Measurements from ENCODE around the gene CTDNEP1.
A peak's percentile ranks its signal among the peaks of the same experiment; 100 is the strongest.
"Not testable (repeated sequence)": the region's sequence is repeated elsewhere in the genome, so short reads cannot be mapped to it uniquely, and the experiment has no call there.

Gene CTDNEP1

DNA sequence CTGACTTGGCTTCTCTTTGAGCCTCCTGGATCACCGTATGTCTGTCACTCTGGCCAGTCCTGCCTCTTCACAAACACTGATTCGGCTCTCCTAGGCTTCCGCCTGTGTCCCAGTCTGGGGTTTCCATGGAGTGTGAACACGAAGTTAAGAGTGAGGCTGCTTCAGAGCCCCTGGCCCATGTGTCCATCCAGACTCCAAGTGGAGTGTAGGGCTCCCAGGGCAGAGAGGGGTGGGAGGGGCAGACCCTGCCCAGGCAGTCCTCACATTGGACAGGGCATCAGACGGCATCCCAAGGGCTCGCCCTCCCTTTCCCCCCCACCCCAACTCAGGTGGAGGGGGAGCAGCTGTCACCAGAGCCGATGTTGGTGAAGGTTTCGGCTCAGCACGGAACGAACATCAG, 7.7 kb downstream of the CTDNEP1 start:
- DNase-seq: not testable (repeated sequence)

DNA sequence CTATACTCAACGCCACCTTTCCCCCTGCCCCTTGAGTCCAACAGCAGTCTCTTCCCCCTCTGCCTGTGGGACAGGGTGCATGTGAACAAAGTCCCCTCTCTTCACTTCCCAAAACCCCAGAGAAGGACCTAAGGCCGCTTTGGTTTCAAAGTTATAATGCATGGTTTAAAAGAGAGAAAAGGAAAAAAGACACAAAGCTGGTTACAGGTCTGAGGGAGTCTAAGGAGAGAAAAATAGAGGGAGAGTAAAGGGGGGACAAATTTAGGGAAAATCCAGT, 8.1 kb downstream of the CTDNEP1 start:
- DNase-seq: no peak

GRCh38 chr17:7242717-7243452, 8.6 kb downstream of the CTDNEP1 start:
- DNase-seq: peak; percentile 79 to 88 (median 86)

DNA sequence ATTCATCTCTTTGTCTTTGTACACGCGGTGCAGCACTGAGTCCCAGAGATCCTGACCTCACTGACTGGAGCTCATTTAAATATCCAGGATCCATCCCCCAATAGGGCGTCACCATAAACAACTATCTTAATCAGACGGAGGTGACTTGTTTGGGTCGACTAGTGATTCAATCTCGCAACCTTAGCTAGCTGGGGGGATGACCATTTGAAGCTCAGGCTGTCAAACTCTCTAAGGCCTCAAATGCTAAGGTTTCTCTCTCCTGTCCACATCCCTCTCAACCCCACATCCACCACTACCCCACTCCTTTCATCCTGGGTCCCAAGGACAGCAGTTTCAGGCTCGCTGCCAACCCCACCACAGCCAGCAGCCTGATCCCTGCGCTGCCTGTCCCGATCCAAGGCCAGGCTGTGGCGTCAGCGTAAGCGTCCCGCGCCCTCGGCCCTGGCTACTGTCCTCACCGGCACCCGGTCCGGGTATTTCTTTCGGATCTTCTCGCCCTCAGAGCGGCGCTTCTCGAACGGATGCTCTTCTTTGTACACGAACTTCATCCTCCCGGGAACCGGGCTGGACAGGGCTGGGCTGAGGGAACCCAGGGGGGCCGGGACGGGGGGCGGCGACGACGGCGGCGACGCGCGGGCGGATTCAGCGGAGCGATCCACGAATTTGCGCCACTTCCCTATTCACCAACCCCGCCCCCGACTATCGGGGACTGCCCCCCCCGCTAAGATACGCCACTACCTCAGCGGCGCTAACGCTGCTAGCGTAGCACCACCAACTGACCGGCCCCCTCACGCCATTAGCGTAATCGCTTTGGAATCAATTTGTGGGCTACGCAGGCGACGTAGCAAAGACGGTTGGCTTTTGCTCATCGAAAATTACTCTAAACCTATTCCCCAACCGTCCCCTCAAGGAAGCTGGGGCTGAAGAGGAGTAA, 9.5 kb downstream of the CTDNEP1 start, which contains the start of gene GABARAP:
Gene GABARAP, minus strand, starts transcription at position 667 of the 934 bp plus-strand sequence. Its CDS starts 119 bp downstream, at position 548.
- DNase-seq: peak; percentile 81 to 90 (median 86)

DNA sequence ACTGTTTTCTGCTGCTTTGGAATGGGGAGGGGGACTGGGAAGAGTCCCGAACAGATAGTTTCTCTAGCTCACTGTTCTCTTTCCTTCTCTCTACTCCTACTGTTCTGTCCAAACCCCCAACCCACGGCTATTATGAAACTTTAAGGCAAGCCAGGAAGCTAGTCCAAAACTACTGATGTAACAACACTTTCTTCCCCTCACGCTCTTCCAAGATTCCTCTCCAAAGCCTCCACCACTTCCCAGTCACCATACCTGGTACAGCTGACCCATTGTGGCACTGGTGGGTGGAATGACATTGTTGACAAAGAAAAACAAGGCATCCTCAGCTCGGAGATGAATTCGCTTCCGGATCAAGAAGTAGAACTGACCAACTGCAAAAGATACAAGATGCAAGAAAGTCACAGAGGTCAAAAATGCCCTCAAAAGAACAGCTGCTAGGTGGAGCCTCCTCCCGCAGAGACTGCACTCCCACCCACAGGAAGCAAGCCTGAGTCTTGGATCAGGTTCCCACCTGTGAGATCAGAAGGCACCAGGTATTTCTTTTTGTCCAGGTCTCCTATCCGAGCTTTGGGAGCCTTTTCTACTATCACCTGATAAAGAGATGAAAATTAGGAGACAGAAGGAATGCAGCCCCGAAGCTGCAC, 10.3 kb downstream of the CTDNEP1 start:
- DNase-seq: no peak

DNA sequence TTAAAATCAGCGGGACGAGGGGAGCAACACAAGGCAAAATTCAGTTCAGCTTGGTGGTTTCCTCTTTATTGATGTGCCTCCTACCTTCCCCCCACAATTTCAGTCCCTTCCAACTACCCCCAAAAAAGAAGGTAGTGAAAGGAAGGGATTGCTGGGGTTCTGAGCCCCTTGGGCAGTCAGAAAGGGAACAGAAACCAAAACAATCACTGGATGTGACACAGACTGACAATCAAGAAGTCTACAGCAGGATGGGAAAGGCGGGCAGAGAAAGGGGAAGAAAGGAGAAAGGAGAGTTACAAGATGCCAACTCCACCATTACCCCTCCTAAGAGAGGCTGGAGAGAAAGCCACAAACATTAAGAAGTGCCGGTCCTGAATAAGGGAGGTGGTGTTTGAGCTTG, 11.2 kb downstream of the CTDNEP1 start:
- no peak for DNase-seq

DNA sequence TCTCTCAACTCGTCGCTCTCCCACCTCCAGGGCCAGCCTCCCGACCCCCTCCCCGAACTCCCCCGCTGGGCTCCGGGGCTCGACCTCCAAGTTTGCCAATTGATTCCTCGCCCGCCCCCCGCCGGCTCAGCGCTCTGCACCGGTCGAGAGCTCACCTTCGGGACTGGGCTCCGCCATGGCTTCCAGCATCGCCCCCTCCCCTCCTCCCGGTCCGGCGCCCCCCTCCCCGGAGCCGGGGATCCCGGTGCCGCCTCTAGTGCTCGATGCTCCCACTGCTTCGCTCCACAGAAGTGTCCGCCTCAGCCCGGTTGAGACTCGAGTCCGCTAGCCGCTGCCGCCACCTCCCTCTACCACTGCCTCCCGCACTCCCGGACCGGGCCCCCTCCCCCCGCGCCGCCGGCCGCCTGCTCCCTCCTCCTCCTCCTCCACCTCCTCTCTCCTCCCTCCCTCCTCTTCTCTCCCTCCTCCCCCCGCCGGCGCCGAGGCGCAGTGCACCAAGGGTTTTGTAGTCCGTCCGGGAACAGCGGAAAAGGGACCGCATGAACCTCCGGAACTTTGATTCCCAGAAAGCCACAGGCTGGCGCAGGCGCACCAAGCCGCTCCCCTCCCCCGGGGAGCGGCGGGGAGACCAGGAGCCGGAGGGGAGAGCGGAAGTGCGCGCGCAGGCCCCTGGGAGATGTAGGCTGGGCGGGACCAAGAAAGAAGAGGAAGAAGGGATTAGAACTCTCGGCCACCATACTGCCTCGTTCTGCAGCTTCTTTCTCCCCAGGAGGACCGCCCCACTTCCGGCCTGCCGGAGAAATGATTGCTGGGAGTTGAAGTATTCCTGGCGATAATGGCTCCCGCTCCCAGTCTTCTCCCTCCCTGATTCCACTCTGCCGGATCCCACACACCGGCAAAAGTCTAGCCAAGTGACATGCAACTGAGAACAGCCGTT, 12.2 kb downstream of the CTDNEP1 start, which contains the start of gene PHF23:
Gene PHF23, minus strand, starts transcription at position 367 of the 937 bp plus-strand sequence. Its CDS starts 178 bp downstream, at position 189.
- peak; percentile 94 to 96 (median 96) for DNase-seq

DNA sequence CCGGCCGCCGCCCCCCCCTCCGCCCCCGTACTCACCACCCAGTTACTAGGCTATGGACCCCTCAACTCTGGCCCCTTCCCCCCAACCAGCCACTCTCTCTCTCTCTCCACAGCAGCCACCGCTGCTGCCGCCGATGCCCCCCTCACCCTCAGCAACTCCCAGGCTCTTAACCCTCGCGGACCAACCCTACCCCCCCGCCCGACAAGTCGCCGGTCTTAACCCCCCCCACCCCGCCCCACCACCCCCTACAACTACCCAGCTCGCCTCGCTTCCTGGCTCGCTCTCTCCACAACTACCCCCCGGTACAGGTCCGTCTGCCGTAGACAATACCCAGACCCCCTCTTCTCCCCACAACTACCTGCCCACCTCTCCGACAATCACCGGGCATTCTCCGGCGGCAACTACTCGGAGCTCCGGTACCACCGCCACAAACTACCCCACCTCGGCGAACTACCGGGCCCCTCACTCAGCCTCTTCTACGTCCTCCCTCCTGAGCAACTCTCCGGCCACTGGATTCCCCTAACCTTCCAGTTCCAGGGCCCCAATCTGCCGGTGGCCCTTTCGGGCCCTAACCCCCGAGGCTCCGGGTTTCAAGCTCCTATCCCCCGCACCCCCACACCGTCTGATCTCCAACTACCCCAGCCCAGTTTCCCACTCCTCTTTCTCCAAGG, 13.0 kb downstream of the CTDNEP1 start:
- DNase-seq: peak in 2 of 4 experiments; percentile 48 to 52

DNA sequence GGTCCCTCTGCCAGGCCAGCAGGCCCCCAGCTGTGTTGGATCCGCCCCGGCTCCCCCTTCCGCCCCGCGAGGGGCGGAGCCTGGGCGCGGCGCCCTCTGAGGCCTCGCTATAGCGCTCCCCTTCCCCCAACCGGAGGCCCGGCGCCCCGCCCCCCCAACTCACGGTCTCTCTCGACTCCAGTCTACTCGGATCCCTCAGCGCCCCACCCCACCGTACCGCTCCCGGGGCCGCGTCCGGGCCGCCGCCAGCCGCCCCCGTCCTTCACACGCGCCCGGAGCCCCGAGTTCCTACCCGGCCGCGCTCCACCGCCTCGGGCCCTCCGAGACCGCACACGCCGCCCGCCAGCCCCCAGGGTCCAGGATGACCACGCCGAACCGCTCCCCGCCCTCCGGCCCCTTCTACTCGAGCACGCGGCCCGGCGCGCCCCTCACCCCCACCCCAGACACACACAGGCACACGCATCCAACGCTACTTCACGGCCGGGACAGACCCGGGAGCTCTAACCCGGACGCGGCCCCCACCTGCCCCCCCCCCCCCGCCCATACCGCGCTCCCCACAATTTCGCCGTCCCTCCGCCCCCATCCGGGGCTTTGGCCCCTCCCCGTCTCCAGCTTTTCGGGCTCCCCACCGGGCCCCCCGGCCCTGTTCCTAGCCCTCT, 13.6 kb downstream of the CTDNEP1 start:
- DNase-seq: peak; percentile 67 to 71 (median 69)

GRCh38 chr17:7237266-7237760, 14.2 kb downstream of the CTDNEP1 start:
- DNase-seq: no peak

- no peak for DNase-seq
Observed at GRCh38 chr17:7236808-7237207, 14.7 kb downstream of the CTDNEP1 start.

DNA sequence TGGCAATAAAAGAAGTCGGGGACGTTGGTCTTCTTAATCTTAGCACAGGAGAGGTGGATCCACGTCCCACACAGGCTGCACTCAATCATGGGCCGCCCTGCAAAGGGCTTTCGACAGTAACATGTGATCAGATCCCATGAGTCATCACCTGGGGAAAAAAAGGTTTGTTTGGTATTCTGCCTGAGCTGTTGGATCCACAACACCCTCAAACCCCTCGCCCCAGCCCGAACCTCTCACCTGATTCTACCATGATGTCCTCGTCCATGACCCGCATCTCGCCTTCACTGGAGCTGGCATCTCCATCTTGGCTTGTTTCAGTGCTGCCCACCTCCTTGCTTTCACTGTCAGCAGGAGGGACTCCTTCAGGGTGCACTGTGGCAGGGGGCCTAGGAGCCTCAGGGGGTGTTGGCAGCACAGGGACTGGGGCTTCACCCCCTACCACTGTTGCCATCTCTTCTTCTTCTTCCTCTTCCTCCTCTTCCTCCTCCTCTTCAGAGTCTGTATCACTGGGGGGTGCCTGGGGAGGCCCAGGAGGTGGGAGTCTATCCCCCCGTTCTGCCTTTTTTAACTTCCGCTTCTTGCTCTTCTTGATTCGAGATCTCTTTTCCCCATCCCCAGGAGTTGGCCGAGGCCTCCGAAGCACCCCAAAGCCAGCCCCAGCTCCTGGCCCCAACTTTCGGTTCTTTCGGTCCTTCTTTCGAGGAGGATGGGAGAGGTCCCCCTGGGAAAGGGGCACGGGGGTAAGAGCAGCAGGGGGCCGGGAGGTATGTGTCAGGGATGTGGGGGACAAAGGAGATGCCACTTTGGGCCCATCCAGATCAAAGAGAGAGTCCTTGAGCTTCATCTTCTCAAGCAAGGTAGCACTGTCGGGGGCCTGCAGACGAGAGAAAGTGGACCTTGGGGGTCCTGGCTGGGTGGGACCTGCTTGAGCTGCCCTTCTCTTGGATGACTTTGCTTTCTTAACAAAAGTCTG, 15.6 kb downstream of the CTDNEP1 start:
- DNase-seq: no peak

DNA sequence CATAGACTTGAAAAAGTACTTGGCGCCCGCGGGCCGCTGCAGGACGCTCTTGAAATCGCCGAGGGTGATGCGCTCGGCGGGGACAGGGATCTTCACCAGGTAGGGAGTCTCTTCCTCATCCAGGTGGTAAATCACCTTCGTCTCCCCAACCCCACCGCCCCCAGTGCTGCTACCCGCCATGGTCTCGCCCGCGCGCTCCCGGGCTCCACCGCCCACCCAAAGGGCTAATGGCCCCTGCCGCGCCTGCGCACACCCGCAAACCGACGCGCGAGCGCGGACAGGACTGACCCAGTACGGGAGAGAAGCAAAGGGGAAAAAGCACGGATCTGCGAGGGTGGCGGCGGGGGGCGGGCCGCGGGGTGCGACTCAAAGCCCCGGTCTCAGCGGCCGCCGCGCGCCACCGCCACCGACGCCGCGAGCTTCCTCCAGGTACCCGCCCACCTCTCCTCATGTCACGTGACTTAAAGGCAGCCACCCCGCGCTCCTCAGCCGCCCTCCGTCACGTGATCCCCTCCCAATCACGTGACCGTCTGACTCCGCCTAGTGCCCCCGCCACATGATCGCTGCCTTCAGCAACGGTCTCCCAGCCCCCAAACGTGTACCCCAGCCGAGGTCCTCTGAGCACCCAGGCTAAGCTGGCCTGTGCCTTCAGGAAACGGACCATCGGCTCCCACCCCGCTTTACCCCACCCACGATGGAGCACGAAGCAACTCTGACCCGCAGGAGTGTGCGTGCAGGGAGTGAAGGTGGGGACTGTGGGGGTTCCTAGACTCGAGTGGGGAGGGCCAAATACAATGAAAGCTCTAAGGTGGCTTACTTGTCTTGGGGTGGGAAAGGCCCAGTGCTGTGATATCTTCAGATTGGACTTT, 17.2 kb downstream of the CTDNEP1 start, which contains the start of gene DVL2:
Gene DVL2, minus strand, starts transcription at position 435 of the 869 bp plus-strand sequence. Its CDS starts 255 bp downstream, at position 180.
- DNase-seq: peak; percentile 78 to 89 (median 84)

DNA sequence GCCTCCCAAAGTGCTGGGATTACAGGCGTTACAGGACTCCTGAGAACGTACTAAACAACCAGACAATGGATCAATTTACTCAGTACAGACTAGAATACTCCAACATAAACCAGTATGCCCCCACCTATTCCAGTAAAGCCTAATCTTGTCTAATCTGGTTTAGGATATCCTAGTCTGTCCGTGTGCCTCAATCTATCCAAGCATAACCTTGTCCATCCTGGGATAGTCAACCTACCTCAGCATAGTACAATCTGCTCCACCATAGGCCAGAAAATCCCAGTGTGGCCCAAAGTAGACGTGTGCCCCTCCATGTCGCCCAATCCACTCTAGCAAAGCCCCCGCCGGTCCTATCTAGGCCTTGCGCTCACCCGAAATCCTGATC, 17.8 kb downstream of the CTDNEP1 start:
- no peak for DNase-seq

DNA sequence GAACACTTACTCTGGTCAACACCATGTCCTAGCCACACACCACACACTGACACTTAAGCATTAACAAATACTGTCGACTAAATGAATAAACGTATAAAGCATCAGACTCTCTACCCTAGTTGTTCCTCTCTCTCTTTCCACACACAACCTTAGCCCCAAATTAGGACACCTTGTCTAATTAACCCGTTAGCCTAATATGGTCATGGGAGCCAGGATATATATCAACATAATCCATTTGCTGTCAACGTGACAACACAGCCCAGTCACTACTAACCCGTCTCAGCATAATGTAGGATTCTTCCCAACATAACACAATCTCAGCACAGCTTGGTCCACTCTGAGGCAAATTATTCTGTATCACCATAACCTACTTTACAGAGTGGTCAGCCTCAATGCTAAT, 19.4 kb downstream of the CTDNEP1 start:
- no peak for DNase-seq

GRCh38 chr17:7229504-7229903, 22.0 kb downstream of the CTDNEP1 start:
- DNase-seq: no peak

DNA sequence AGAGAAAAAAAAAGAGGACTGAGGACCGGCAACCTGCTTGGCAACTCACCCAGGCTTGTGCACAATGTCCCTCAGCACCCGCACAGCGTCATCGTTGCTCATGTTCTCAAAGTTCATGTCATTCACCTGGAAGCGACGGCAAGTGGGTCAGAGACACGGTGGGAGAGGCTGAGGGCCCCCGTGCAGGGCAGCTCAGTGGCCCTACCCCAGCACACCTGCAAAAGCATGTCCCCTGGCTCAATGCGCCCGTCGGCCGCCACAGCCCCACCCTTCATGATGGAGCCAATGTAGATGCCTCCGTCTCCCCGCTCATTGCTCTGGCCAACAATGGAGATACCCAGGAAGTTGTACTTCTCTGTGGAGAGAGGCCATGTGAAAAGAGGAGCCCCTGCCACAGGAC, 22.6 kb downstream of the CTDNEP1 start:
- DNase-seq: no peak
